PC-9 (cell line): ENCODE data around the gene BLOC1S4.

Experiments
- CTCF ChIP-seq: fragments of 200-600 bp; sonication (generic); conservative IDR thresholded peaks from 2 replicates; pipeline ENCODE4 v1.6.1; 2017; ENCODE audit warnings: mixed run types, antibody characterized with exemption, mild to moderate bottlenecking, moderate library complexity
- EZH2 ChIP-seq: fragments of 200-600 bp; sonication (generic); IDR thresholded peaks from 2 replicates; pipeline ENCODE4 v1.8.0; 2017; ENCODE audit warnings: antibody characterized with exemption, low read depth

GRCh38 chr4:6763330-6763851, 47.4 kb downstream of the BLOC1S4 start:
- TF ChIP-seq CTCF (peak; percentile 56), EZH2 (no peak)
